GM12878 (cell line): ENCODE results near the gene CAMKK2. TPM values are rescaled to one million over a fixed set of nuclear protein-coding genes. Genes with fewer than 3 reads are reported as not detected.
A peak's percentile ranks its signal among the peaks of the same experiment; 100 is the strongest.

ENCODE experiments used
- CEBPB ChIP-seq, 2 experiments: fragments of 150-350 bp in 1 of 2; IDR thresholded peaks; 2 replicates each; pipeline ENCODE4 v1.6.1; 2012 to 2014; ENCODE audit warnings: low read depth in 2 of 2, low read length in 2 of 2, borderline replicate concordance in 1 of 2, inconsistent platforms in 1 of 2
- CHD1 ChIP-seq: IDR thresholded peaks from 2 replicates; pipeline ENCODE4 v1.6.1; 2012; ENCODE audit warnings: low read depth, low read length, improper control_type of control experiment
- CREB1 ChIP-seq: IDR thresholded peaks from 2 replicates; pipeline ENCODE4 v1.6.1; 2012; ENCODE audit warnings: low read depth, mild to moderate bottlenecking, inconsistent platforms
- E2F4 ChIP-seq: IDR thresholded peaks from 2 replicates; pipeline ENCODE4 v1.6.1; 2012; ENCODE audit warnings: low read depth, low read length, improper control_type of control experiment
- ESRRA ChIP-seq: IDR thresholded peaks from 2 replicates; pipeline ENCODE4 v1.6.1; 2012; ENCODE audit warnings: mild to moderate bottlenecking, low read length, improper control_type of control experiment
- FOXM1 ChIP-seq: IDR thresholded peaks from 2 replicates; pipeline ENCODE4 v1.6.1; 2012; ENCODE audit warnings: low read depth, mild to moderate bottlenecking, inconsistent platforms, low read length, moderate library complexity
- GABPA ChIP-seq: IDR thresholded peaks from 2 replicates; pipeline ENCODE4 v1.6.1; 2014; ENCODE audit warnings: antibody characterized with exemption, low read depth, mild to moderate bottlenecking, inconsistent platforms
- NR2C1 ChIP-seq: fragments of 450-650 bp; IDR thresholded peaks from 2 replicates; pipeline ENCODE4 v1.6.1; 2017; ENCODE audit warnings: antibody characterized with exemption, mild to moderate bottlenecking, moderate library complexity
- NR2C2 ChIP-seq: IDR thresholded peaks from 2 replicates; pipeline ENCODE4 v1.6.1; 2011; ENCODE audit warnings: borderline replicate concordance, low read depth; ENCODE audit not compliant: control insufficient read depth, insufficient read length
- RAD51 ChIP-seq: fragments of 450-650 bp; IDR thresholded peaks from 2 replicates; pipeline ENCODE4 v1.6.1; 2016; ENCODE audit warnings: moderate library complexity, mild to moderate bottlenecking, inconsistent platforms
- SIX5 ChIP-seq: IDR thresholded peaks from 2 replicates; pipeline ENCODE4 v1.6.1; 2011; ENCODE audit warnings: mild to moderate bottlenecking, low read depth, low read length, moderate library complexity; ENCODE audit not compliant: severe bottlenecking
- TBL1XR1 ChIP-seq: IDR thresholded peaks from 2 replicates; pipeline ENCODE4 v1.6.1; 2012; ENCODE audit warnings: low read depth, low read length, improper control_type of control experiment
- TCF12 ChIP-seq: IDR thresholded peaks from 2 replicates; pipeline ENCODE4 v1.6.1; 2011; ENCODE audit warnings: low read depth, mild to moderate bottlenecking, low read length
- ZNF274 ChIP-seq: IDR thresholded peaks from one replicate; pipeline ENCODE4 v1.8.0; 2011; ENCODE audit not compliant: insufficient read length, insufficient read depth
- ZNF384 ChIP-seq: IDR thresholded peaks from 2 replicates; pipeline ENCODE4 v1.6.1; 2012; ENCODE audit warnings: low read depth, mild to moderate bottlenecking, low read length, improper control_type of control experiment, borderline replicate concordance
- ZNF622 ChIP-seq: fragments of 450-650 bp; IDR thresholded peaks from 2 replicates; pipeline ENCODE4 v1.6.1; 2017; ENCODE audit warnings: mild to moderate bottlenecking, inconsistent platforms
- polyA plus RNA-seq, 11 experiments: library from polyadenylated mRNA; depleted of rRNA in 4 of 11; unstranded in 6 of 11; stranded (reverse) in 5 of 11; fragments of >200 nt; fragmentation: Nextera tagmentation in 4 of 11; fragmentation: Illumina TruSeq in 1 of 11; extraction: Ambion mirVana in 4 of 11; extraction: Trizol in 1 of 11; gene quantifications; 1 replicate in 1 of 11; 2 replicates in 10 of 11; pipeline versions ENCODE4 v1.2.1 to v1.2.3, GENCODE V29; 2011 to 2016; ENCODE audit warnings: inconsistent platforms in 2 of 11, missing spikeins in 2 of 11, low read depth in 1 of 11
- total RNA-seq, 4 experiments: library from RNA; depleted of rRNA in 3 of 4; stranded (reverse); fragments of >200 nt in 3 of 4; fragmentation: Illumina TruSeq in 1 of 4; extraction: Trizol in 1 of 4; gene quantifications; 2 replicates each; pipeline versions ENCODE4 v1.2.1 to v1.2.3, GENCODE V29; 2013 to 2021
- TF ChIP-seq, protein P1 (sequence below): fragments of 450-650 bp; formaldehyde crosslinking; IDR thresholded peaks from 2 replicates; pipeline ENCODE4 v1.5.0; 2022; ENCODE audit warnings: mild to moderate bottlenecking, missing genetic modification characterization
- TF ChIP-seq, protein P2 (sequence below): fragments of 450-650 bp; IDR thresholded peaks from 2 replicates; pipeline ENCODE4 v1.6.1; 2017; ENCODE audit warnings: mild to moderate bottlenecking, moderate library complexity

The CAMKK2 gene
- total and polyA plus RNA-seq, 10 of the 15 experiments (the other 5 are each of a cell fraction or from before 2014, with no cell fraction given): 5.2 to 40.6 (median 26.6) TPM

- TF ChIP-seq, protein P1, sequence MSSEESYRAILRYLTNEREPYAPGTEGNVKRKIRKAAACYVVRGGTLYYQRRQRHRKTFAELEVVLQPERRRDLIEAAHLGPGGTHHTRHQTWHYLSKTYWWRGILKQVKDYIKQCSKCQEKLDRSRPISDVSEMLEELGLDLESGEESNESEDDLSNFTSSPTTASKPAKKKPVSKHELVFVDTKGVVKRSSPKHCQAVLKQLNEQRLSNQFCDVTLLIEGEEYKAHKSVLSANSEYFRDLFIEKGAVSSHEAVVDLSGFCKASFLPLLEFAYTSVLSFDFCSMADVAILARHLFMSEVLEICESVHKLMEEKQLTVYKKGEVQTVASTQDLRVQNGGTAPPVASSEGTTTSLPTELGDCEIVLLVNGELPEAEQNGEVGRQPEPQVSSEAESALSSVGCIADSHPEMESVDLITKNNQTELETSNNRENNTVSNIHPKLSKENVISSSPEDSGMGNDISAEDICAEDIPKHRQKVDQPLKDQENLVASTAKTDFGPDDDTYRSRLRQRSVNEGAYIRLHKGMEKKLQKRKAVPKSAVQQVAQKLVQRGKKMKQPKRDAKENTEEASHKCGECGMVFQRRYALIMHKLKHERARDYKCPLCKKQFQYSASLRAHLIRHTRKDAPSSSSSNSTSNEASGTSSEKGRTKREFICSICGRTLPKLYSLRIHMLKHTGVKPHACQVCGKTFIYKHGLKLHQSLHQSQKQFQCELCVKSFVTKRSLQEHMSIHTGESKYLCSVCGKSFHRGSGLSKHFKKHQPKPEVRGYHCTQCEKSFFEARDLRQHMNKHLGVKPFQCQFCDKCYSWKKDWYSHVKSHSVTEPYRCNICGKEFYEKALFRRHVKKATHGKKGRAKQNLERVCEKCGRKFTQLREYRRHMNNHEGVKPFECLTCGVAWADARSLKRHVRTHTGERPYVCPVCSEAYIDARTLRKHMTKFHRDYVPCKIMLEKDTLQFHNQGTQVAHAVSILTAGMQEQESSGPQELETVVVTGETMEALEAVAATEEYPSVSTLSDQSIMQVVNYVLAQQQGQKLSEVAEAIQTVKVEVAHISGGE (CRISPR knock-in tag): no peak
- TF ChIP-seq ZNF384 (no peak), RAD51 (peak; percentile 62), SIX5 (no peak), E2F4 (no peak), CHD1 (no peak), FOXM1 (no peak), TBL1XR1 (no peak), CEBPB (IDR thresholded peaks at IDR 0.05; ENCODE audit: borderline replicate concordance in 1 of 2, low read depth in 2 of 2, low read length in 2 of 2) (no peak), GABPA (no peak), NR2C1 (no peak), ZNF622 (no peak), ESRRA (no peak), ZNF274 (no peak), NR2C2 (no peak), CREB1 (no peak), TCF12 (no peak)
- TF ChIP-seq, protein P2, sequence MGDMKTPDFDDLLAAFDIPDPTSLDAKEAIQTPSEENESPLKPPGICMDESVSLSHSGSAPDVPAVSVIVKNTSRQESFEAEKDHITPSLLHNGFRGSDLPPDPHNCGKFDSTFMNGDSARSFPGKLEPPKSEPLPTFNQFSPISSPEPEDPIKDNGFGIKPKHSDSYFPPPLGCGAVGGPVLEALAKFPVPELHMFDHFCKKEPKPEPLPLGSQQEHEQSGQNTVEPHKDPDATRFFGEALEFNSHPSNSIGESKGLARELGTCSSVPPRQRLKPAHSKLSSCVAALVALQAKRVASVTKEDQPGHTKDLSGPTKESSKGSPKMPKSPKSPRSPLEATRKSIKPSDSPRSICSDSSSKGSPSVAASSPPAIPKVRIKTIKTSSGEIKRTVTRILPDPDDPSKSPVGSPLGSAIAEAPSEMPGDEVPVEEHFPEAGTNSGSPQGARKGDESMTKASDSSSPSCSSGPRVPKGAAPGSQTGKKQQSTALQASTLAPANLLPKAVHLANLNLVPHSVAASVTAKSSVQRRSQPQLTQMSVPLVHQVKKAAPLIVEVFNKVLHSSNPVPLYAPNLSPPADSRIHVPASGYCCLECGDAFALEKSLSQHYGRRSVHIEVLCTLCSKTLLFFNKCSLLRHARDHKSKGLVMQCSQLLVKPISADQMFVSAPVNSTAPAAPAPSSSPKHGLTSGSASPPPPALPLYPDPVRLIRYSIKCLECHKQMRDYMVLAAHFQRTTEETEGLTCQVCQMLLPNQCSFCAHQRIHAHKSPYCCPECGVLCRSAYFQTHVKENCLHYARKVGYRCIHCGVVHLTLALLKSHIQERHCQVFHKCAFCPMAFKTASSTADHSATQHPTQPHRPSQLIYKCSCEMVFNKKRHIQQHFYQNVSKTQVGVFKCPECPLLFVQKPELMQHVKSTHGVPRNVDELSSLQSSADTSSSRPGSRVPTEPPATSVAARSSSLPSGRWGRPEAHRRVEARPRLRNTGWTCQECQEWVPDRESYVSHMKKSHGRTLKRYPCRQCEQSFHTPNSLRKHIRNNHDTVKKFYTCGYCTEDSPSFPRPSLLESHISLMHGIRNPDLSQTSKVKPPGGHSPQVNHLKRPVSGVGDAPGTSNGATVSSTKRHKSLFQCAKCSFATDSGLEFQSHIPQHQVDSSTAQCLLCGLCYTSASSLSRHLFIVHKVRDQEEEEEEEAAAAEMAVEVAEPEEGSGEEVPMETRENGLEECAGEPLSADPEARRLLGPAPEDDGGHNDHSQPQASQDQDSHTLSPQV: no peak
Observed at GRCh38 chr12:121214166-121214777, 82.2 kb downstream of the CAMKK2 start (continued).
